Testis (tissue), 2 donors: Measurements from ENCODE around the gene GJA9.

ENCODE experiments used
- POLR2A ChIP-seq: fragments of 450-650 bp; IDR thresholded peaks from one replicate; pipeline ENCODE4 v1.6.1; 2017; ENCODE audit warnings: antibody characterized with exemption, mild to moderate bottlenecking, moderate library complexity
- TF ChIP-seq, protein P1 (sequence below), 3 experiments: fragments of 450-650 bp in 2 of 3; fragments of 200-600 bp in 1 of 3; sonication (generic) in 1 of 3; IDR thresholded peaks; one replicate each; pipeline ENCODE4 v1.5.1; 2016 to 2019; ENCODE audit warnings: antibody characterized with exemption in 3 of 3, mild to moderate bottlenecking in 2 of 3, moderate library complexity in 1 of 3

DNA sequence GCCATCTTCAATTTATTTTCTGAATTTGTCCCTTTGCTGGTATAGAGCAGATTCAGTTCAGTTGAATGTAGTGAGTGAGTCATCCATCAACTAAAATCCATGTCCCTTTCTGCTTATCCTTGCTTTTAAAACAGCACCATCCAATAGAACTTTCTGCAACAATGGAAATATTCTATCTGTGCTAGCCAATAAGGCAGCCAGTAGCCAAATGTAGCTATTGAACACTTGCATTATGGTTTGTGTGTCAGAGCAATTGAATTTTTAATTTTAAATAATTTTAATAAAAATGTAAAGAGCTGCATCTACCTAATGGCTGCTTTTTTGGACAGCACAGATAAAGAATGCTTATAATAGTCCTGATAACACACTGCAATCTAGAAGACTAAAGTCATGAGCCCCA, at the start of gene GJA9:
- no peak for TF ChIP-seq POLR2A
- TF ChIP-seq, protein P1, sequence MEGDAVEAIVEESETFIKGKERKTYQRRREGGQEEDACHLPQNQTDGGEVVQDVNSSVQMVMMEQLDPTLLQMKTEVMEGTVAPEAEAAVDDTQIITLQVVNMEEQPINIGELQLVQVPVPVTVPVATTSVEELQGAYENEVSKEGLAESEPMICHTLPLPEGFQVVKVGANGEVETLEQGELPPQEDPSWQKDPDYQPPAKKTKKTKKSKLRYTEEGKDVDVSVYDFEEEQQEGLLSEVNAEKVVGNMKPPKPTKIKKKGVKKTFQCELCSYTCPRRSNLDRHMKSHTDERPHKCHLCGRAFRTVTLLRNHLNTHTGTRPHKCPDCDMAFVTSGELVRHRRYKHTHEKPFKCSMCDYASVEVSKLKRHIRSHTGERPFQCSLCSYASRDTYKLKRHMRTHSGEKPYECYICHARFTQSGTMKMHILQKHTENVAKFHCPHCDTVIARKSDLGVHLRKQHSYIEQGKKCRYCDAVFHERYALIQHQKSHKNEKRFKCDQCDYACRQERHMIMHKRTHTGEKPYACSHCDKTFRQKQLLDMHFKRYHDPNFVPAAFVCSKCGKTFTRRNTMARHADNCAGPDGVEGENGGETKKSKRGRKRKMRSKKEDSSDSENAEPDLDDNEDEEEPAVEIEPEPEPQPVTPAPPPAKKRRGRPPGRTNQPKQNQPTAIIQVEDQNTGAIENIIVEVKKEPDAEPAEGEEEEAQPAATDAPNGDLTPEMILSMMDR (IDR thresholded peaks at IDR 0.05) = no peak
